ENCODE data around the gene WIPF2.
A peak's percentile ranks its signal among the peaks of the same experiment; 100 is the strongest.

DNA sequence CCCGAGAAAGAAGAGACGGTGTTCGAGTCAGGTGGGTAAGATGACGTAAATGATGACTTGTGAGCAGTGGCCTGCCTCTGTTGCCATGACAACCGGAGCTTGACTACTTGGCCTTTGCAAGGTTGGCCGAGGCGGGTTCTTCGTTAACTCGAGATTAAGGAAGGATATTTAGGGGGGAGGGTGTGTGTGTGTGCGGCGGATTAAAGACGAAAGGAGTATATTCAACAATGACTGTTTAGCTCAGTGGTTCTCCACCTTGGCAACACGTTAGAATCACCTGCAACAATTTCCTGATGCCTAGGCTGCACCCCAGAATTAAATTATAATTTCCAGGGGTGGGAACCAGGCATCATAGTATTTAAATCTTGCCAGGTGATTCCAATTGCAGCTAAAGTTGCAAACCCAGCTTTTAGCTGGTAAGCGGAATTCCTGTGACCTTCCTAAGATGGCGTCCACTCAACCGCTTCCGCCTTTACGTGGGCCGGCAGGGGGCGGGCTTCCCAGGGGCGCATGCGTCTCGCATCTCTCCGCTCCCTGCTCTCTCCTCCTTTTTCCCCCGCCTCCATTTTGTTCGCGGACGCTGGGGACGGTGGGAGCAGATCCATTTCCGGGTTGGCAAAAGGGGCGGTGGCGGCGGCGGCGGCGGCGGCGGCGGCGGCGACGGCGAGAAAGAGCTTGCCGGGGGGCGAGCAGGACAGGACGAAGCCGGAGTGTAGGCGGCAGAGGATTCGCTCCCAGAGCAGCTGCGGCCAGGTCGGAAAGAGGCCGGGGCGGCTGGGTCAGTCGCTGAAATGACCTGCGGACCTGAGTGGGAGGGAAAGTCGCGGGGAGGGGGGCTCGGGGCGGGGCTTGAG lies at the start of gene WIPF2:
- TF ChIP-seq, protein P1, sequence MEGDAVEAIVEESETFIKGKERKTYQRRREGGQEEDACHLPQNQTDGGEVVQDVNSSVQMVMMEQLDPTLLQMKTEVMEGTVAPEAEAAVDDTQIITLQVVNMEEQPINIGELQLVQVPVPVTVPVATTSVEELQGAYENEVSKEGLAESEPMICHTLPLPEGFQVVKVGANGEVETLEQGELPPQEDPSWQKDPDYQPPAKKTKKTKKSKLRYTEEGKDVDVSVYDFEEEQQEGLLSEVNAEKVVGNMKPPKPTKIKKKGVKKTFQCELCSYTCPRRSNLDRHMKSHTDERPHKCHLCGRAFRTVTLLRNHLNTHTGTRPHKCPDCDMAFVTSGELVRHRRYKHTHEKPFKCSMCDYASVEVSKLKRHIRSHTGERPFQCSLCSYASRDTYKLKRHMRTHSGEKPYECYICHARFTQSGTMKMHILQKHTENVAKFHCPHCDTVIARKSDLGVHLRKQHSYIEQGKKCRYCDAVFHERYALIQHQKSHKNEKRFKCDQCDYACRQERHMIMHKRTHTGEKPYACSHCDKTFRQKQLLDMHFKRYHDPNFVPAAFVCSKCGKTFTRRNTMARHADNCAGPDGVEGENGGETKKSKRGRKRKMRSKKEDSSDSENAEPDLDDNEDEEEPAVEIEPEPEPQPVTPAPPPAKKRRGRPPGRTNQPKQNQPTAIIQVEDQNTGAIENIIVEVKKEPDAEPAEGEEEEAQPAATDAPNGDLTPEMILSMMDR (IDR thresholded peaks at IDR 0.05; ENCODE audit: low read depth, low read length), result peak; percentile 33
- TF ChIP-seq, protein P2, sequence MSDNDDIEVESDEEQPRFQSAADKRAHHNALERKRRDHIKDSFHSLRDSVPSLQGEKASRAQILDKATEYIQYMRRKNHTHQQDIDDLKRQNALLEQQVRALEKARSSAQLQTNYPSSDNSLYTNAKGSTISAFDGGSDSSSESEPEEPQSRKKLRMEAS (IDR thresholded peaks at IDR 0.05; ENCODE audit: low read depth, low read length), result peak; percentile 29; the same call in 1 of the 2 replicates
- TF ChIP-seq MYC (IDR thresholded peaks at IDR 0.05; ENCODE audit: low read depth, low read length), result no peak

All from NB4 (cell line).